ENCODE data around the gene MSANTD2.

DNA sequence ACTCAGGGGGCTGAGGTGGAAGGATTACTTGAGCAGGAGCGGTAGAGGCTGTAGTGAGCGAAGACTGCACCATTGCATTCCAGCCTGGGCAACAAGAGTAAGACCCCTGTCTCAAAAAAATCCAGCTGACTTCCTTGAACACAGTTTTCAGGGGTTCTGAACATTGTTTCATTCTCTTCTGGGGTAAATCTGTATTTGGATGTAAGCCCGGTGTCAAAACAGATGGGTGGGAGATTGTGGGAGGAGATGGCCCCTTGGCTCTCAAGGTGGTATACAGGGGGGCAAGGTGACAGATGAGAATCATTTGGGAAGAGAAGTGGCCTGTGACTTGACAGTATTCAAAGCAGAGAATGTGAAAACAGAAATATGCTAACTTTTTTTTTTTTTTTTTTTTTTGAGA is 42.9 kb downstream of the MSANTD2 start:
- TF ChIP-seq ZNF70 (CRISPR knock-in tag; IDR thresholded peaks at IDR 0.05) (no peak), CSDC2 (CRISPR knock-in tag; IDR thresholded peaks at IDR 0.05) (no peak), PPARA (CRISPR knock-in tag; IDR thresholded peaks at IDR 0.05; ENCODE audit: borderline replicate concordance) (no peak), ZFP3 (CRISPR knock-in tag; IDR thresholded peaks at IDR 0.05) (no peak), ZNF565 (CRISPR knock-in tag; conservative IDR thresholded peaks at IDR 0.05; ENCODE audit: low read depth) (no peak), GLIS3 (CRISPR knock-in tag; IDR thresholded peaks at IDR 0.05) (no peak), ARNTL (CRISPR knock-in tag; IDR thresholded peaks at IDR 0.05; ENCODE audit: borderline replicate concordance, low read depth) (no peak), TCF4 (CRISPR knock-in tag; IDR thresholded peaks at IDR 0.05; ENCODE audit: borderline replicate concordance) (no peak), ZFP30 (CRISPR knock-in tag; IDR thresholded peaks at IDR 0.05) (no peak), BACH2 (CRISPR knock-in tag; IDR thresholded peaks at IDR 0.05; ENCODE audit: borderline replicate concordance) (no peak)
- TF ChIP-seq, protein P1, sequence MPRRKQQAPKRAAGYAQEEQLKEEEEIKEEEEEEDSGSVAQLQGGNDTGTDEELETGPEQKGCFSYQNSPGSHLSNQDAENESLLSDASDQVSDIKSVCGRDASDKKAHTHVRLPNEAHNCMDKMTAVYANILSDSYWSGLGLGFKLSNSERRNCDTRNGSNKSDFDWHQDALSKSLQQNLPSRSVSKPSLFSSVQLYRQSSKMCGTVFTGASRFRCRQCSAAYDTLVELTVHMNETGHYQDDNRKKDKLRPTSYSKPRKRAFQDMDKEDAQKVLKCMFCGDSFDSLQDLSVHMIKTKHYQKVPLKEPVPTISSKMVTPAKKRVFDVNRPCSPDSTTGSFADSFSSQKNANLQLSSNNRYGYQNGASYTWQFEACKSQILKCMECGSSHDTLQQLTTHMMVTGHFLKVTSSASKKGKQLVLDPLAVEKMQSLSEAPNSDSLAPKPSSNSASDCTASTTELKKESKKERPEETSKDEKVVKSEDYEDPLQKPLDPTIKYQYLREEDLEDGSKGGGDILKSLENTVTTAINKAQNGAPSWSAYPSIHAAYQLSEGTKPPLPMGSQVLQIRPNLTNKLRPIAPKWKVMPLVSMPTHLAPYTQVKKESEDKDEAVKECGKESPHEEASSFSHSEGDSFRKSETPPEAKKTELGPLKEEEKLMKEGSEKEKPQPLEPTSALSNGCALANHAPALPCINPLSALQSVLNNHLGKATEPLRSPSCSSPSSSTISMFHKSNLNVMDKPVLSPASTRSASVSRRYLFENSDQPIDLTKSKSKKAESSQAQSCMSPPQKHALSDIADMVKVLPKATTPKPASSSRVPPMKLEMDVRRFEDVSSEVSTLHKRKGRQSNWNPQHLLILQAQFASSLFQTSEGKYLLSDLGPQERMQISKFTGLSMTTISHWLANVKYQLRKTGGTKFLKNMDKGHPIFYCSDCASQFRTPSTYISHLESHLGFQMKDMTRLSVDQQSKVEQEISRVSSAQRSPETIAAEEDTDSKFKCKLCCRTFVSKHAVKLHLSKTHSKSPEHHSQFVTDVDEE (CRISPR knock-in tag; IDR thresholded peaks at IDR 0.05), result no peak
- TF ChIP-seq, protein P2, sequence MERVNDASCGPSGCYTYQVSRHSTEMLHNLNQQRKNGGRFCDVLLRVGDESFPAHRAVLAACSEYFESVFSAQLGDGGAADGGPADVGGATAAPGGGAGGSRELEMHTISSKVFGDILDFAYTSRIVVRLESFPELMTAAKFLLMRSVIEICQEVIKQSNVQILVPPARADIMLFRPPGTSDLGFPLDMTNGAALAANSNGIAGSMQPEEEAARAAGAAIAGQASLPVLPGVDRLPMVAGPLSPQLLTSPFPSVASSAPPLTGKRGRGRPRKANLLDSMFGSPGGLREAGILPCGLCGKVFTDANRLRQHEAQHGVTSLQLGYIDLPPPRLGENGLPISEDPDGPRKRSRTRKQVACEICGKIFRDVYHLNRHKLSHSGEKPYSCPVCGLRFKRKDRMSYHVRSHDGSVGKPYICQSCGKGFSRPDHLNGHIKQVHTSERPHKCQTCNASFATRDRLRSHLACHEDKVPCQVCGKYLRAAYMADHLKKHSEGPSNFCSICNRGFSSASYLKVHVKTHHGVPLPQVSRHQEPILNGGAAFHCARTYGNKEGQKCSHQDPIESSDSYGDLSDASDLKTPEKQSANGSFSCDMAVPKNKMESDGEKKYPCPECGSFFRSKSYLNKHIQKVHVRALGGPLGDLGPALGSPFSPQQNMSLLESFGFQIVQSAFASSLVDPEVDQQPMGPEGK (CRISPR knock-in tag; IDR thresholded peaks at IDR 0.05; ENCODE audit: borderline replicate concordance), result no peak

All from SK-N-SH treated with all-trans-retinoic acid at 6 μM for 48 hours (cell line).